ENCODE measurements around the gene RFX1.

RFX1 gene

DNA sequence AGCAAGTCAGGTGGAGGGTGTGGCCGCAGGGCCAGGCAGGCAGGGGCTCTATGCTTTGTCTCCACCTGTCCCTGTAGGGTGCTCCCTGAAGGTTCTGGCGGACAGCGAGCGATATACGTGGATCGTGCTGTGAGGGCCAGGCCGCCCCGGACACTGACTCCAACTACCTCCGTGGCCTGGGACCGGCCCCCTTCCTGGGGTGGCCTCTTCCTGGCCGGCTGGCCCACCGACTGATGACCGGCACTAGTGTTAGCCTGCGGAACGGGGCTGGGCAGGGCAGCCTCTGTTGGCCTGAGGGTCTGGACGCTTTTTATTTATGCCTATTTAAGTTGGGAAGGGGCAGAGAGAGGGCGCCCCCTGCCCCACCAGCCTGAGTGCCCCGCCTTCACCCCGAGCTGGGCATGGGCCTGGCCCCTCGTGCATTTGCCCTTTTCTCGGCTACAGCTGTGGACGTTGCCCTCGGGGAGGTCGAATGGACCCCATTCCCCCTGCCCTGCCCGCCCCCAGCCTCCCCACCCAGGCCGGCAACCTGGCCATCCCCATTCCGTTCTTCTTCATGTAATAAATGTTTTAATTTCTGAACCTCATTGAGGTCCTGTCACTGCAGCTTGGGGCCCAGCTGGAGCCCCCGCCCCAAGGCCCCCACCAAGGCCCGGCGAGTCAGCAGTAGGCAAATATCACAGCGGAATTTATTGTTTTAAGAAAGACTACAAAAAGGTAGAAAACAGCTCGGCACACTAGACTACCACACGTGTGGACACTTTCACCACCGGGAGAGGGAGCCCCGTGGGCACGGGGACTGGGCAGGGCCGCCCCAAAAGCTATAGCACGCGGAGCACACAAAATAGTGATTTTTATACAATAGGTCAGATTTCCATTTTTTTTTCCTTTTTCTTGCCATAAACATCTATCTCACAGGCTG is 45.0 kb downstream of the RFX1 start:
- no peak for DNase-seq

DNA sequence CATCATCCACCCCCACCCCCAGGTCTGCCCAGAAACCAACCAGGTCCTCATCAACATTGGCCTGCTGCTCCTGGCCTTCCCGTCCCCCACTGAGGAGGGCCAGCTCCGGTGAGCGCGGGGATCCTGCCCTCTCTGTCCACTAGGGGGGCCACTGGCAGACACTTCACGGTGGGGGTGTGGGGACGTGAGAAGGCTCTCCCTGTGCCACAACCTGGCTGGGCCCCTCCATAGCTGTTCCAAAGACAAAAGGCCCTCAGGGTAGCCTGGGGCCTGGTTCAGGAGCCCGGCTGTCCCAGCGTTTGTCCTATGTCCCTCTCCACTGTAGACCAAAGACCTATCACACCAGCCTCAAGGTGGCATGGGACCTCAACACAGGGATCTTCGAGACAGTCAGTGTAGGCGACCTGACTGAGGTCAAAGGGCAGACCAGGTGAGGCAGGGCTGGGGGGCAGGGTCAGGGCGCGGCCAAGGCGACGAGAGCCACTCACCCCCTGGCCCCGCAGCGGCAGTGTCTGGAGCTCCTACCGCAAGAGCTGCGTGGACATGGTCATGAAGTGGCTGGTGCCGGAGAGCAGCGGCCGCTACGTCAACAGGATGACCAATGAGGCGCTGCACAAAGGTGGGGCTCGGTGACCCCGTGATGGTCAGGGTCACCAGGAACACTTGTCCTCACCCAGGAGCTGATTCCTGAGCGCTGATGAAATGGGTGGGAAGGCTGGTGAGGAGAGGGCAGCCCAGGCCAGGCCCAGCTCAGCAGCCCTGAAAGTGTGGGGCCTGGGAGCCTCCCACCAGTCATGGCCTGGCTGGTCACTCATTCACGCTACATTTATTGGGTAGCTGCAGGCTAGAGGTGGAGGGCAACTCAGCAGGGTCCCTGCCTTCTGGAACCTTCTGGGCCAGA is 45.9 kb downstream of the RFX1 start:
- DNase-seq = no peak

DNA sequence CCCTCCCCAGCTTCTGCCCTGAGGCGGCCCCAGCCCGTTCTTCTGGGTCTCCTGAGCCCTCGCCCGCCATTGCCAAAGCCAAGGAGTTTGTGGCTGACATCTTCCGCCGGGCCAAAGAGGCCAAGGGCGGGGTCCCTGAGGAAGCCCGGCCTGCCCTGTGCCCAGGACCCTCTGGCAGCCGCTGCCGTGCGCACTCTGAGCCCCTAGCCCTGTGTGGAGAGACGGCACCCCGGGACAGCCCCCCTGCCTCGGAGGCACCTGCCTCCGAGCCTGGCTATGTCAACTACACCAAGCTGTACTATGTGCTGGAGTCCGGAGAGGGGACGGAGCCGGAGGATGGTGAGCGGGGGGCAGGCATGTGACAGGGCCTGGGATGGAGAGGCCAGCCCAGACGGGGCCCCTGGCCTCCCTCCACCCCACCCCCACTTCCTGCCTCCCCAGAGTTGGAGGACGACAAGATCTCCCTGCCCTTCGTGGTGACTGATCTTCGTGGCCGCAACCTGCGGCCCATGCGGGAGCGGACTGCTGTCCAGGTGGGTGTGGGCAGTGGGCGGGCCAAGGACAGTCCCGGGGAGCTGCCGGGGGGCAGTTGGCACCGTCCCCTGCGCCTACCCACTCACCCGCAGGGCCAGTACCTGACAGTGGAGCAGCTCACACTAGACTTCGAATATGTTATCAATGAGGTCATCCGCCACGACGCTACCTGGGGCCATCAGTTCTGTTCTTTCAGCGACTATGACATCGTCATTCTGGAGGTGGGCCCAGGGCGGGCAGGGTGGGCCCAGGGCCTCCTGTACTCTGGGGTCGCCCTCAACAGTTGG is 46.8 kb downstream of the RFX1 start:
- no peak for DNase-seq

- DNase-seq = no peak
These were observed 48.1 kb downstream of the RFX1 start for GRCh38 chr19:13958043-13958442.

DNA sequence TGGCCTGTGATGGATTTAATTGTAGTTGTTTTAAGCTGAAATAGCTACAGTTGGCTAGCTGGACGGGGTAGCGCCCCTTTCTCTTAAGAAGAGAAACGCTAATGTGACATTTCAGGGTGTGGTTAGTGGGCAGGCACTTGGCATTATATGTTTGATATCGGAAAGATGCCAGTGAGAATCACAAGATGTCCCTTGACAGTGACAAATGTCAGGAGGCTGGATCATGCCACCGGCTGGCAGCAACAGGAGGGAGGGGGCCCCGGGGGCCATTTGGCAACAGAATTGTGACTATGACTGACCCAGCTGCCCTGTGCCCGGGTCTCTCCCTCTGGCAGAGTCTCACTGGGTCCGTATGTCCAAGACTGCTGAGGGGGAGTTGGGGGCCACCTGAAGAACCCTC is 49.1 kb downstream of the RFX1 start:
- DNase-seq = no peak

GRCh38 chr19:13956365-13956744 is 49.8 kb downstream of the RFX1 start:
- no peak for DNase-seq

GRCh38 chr19:13955662-13956364 is 50.3 kb downstream of the RFX1 start:
- no peak for DNase-seq

GRCh38 chr19:13954185-13954584 is 51.9 kb downstream of the RFX1 start:
- DNase-seq = no peak

- DNase-seq = no peak
These were observed 53.1 kb downstream of the RFX1 start for GRCh38 chr19:13952931-13953531.

- peak; percentile 97 for DNase-seq
These were observed 53.8 kb downstream of the RFX1 start, which contains the start of gene DCAF15 for GRCh38 chr19:13952154-13952930. TSS of gene DCAF15 (plus strand) at chr19:13952509. CDS start at chr19:13952513, 4 bp downstream.

DNA sequence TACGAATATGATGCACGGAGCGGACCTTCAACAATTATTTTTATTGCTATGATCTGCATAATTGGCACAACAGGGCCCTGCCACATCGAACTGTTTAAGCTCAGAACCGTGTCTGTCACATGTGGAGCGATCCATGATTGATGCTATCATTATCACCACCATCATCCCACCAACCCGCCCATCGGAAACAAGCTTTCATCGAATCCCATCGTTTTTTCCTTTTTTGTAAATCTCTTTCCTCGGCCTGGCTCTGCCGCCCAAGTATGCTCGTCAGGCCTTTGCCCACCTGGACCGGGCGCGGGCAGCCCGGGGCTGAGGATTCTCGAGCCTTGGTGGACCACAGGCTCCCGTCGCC is 54.3 kb downstream of the RFX1 start:
- DNase-seq = no peak

DNA sequence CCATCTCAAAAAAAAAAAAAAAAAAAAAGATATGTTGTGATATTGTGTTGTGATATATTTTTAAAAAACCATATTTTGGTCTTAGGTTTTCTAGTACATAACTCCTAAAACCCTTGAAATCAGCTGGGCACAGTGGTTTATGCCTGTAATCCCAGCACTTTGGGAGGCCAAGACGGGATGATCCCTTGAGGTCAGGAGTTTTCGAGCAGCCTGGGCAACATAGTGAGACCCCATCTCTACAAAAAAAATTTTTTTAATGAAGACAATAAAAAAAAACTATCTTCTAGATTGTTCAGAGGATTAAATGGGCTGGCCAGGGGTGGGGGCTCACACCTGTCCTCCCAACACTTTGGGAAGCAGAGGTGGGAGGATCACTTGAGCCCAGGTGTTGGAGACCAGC is 55.1 kb downstream of the RFX1 start:
- DNase-seq = no peak

- no peak for DNase-seq
These were observed 59.7 kb downstream of the RFX1 start for GRCh38 chr19:13946414-13946813.

DNA sequence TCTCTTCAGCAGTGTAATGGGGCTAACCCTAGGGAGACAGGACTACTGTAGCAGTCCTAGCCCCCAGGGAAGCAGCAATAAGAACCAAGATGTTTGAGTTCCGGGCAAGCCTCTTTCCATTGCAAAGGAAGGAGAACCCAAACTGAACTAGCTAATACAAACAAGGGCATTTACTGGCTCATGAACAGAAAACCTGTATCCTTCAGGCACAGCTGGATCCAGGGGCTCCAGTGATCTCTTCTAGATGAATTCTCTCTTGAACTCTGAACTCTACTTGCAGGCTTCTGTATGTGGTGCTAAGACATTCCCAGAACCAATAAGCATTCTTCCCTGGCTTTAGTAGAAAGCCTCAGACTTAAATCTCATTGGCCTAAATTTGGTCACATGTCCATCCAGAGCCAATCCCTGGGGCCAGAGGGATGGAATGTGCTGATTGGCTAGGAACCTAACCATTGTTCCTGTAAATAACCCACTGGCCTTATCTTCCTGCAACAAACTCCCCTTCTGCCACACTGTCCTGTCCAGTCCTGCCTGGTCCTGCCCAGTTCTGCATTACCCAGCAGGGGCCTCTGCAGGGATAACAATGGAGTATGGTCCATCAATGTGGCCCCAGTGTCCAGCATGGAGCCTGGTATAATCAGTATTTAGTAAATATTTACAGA is 64.0 kb downstream of the RFX1 start:
- DNase-seq = no peak

DNA sequence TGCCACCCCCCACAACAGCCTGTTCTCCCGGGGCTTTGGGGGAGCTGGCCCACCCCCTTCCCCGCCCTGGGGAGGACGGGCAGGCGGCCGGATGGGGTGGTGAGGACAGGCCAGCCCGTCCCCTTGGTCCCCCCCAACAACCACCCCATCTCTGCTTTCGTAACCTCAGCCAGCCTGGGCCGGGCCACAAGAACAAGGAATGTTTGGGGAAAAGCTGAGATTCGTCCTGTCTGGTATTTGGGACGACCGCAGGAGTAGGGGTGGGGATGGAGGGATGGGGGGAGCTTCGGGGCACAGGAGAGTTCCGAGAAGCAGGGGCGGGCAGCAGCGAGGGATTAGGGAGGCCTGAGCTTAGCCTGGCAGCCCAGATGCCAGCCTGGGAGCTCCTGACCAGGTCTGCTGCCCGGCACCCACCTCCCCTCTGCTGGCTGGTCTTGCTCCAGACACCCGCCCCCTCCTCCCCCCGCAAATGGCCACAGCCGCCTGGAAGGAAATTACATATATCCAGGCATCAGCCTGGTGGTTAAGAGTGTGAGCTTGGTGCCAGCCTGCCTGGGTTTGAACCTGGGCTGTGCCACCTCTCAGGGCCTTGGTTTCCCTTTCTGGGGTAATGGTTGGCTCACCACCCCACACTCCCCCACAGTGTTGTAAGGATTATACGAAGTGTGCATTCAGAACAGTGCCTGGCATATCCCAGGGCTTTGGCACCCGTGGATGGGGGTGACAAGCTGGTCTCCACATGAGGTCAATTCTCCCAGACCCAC is 67.6 kb downstream of the RFX1 start, which contains the start of gene PODNL1:
Gene PODNL1 (minus strand): TSS at position 117 of the 764 bp plus-strand sequence. CDS start 236 bp downstream, outside the sequence.
- no peak for DNase-seq

DNA sequence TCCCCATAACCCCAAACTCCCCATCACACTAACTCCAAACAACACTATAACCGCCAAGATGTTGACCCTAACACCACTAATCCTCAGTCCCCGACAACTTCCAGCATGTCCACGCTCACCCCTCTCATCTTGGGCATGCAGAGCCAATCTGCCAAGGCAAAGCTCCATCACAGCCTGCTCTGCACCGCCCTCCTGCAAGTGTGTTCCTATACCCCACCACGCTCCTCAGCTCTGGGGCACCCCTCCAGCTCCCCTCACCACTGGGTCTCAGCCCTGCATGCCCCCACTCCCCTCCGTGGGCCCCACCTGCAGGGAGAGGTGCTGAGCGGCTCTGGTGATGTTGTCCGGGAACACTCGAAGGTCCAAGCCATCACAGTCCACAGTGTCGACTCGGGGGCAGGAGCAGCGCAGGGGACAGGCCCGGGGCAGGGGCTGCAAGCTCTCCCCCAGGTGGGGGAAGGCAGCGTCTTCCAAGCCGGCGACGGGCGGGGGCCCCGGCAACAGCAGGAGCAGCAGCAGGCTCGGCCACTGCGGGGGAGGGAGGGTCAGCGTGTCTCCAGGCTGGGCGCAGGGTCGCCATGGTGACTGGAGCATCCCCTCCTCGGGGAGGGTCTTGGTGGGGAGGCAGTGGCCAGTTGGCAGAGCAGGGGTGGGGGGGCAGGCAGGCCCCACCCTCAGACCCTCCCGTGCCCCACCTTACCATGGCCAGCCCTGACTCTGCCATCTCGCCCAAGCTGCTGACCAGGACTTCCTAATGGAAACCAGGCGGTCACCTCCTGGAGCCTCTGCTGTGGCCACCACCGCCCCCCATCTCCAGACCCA is 68.4 kb downstream of the RFX1 start:
- DNase-seq = no peak

GRCh38 chr19:13935765-13936510 is 70.2 kb downstream of the RFX1 start:
- DNase-seq = no peak

DNA sequence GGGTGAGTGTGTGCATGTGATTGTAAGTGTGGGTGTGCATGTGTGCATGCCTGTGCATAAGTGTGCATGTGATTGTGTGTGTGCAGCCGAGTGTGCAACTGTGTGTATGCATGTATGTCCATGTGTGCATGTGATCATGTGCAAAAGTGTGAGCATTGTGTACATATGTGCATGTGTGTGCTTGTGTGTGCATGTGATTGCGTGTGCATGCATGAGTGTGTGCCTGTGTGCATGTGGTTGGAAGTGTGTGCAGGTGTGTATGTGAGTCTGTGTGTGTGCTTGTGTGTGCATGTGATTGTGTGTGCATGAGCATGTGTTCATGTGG is 71.4 kb downstream of the RFX1 start:
- DNase-seq = no peak

All from DMS 273 treated with DMSO at 0.1 percent for 48 hours (cell line).